ENCODE data around the gene OR2B6. TPM values are rescaled to one million over a fixed set of nuclear protein-coding genes. Genes with fewer than 3 reads are reported as not detected.

Gene OR2B6
- not detected in 2 replicates for total RNA-seq

DNA sequence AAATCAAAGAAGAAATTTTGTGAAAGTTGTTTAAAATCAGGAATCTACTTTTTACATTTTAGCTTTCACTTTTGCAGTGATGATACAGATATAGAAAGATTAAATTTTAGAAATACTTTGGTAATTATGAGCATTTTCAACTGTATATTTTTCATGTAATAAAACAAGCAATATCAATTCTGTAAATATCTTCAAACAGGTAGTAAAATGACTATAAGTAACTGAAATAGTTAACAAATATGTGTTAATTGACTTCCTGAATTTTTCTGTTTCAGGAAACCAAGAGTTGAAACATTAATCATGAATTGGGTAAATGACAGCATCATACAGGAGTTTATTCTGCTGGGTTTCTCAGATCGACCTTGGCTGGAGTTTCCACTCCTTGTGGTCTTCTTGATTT, at the start of gene OR2B6:
Gene OR2B6, plus strand, starts transcription at position 301 of the 400 bp plus-strand sequence. Its CDS starts 0 bp downstream, at position 301.

DNA sequence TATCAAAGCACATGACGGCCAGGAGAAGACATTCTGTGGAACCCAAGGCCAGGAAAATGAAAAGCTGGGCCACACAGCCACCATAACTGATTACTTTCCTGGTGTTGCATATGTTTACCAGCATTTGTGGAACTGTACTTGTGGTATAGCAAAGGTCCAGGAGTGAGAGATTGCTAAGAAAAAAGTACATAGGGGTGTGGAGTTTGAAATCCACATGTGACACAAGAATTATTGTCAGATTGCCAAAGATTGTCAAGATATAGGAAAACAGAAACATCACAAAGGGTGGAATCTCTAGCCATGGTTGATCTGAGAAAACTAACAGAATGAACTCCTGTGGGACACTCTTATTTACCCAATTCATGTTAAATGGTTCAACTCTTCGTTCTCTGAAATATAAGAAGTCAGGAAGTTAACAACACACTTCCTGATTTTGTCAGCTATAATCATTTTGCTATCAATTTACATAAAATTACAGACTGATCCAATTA, 45.0 kb upstream of the OR2B6 start, which contains the start of gene OR2B2:
Gene OR2B2, minus strand, starts transcription at position 441 of the 491 bp plus-strand sequence. Its CDS starts 77 bp downstream, at position 364.

Other genes starting within 250 kb of the OR2B6 start
- gene OR2B2, start 44.8 kb upstream of the OR2B6 start, total RNA-seq: not detected in 2 replicates
- gene ZNF165, start 123.3 kb downstream of the OR2B6 start, total RNA-seq: 0.89 and 1.1 TPM in 2 replicates
- 2.4 and 3.5 TPM in 2 replicates for gene ZSCAN16, start 167.4 kb downstream of the OR2B6 start, total RNA-seq
- 4.6 and 12.3 TPM in 2 replicates for gene ZKSCAN8, start 184.6 kb downstream of the OR2B6 start, total RNA-seq